ENCODE results near the gene PAX8.
"Not testable (repeated sequence)": the region's sequence is repeated elsewhere in the genome, so short reads cannot be mapped to it uniquely, and the experiment has no call there.

Gene PAX8

DNA sequence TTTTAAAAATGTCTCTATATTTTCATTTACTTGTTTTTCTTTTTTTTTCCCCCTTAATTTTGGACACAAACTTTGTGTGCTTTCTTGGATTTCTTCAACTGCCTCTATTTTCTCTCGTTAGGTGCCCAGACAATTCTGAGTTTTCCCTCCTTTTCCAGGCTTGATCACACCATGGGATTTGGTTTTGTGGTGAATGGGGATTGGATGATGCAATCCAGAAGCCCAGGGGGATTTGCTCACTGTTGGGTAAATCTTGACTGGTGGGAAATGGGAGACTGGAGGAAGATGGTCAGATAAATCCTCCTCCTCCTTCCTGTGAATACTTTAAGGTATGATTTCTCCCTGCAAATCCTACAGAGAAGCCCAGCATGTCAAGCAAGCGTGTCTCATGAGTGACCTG lies 19.5 kb upstream of the PAX8 start:
- no peak overlapping the region for H3K4me3 ChIP-seq (ENCODE audit: low read depth, low read length)
- in situ Hi-C loops (cut with HindIII; ENCODE audit: low sequenced_read_pairs), result no loop called here
- no peak for TF ChIP-seq CTCF (IDR thresholded peaks at IDR 0.05; ENCODE audit: low read depth, low read length, missing control alignments)

DNA sequence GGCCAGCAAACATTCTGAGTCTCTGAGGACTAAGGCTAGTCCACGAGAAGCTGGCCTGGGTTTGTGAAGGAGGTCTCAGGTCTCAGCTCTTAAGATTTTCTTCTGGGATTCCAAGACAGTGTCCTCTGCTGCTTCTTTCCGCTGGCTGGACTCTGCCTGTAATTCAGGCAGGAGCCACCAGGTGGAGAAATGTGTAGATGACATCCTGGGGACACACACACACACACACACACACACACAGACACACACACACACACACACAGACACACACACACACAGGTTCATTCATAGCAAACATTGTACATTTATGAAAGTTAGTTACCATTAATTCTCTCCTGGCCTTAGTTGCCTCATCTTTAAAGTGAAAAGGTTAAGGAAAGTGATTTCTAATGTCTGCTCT lies 18.9 kb upstream of the PAX8 start:
- in situ Hi-C loops (cut with HindIII; ENCODE audit: low sequenced_read_pairs); H3K4me3 ChIP-seq (ENCODE audit: low read depth, low read length); DNase-seq (ENCODE audit: low read depth): not testable (repeated sequence)
- TF ChIP-seq CTCF (IDR thresholded peaks at IDR 0.05; ENCODE audit: low read depth, low read length, missing control alignments), result peak; percentile 16

More for the DNA sequence above, 19.5 kb upstream of the PAX8 start:
- DNase-seq (ENCODE audit: low read depth), result no peak

DNA sequence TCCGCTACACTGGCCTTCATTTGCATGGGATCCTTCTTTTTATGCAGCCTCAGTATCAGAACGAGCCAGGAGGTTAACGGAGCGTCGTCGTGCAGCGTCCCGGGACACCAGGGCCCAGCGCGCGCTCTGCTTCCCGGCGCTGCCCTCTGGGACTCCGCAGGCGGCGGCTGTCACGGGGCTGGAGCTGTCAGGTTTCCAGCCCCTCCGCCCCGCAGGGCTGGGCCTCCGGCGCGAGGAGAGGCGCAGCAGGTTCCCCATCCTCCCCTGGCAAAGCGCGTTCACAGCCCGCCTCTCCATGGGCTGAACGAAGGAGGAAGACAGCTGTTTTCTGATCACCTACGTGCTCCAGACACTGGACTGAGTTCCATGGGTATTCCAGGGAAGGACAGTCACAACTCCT lies 12.5 kb upstream of the PAX8 start:
- in situ Hi-C loops (cut with HindIII; ENCODE audit: low sequenced_read_pairs), result no loop called here

DNA sequence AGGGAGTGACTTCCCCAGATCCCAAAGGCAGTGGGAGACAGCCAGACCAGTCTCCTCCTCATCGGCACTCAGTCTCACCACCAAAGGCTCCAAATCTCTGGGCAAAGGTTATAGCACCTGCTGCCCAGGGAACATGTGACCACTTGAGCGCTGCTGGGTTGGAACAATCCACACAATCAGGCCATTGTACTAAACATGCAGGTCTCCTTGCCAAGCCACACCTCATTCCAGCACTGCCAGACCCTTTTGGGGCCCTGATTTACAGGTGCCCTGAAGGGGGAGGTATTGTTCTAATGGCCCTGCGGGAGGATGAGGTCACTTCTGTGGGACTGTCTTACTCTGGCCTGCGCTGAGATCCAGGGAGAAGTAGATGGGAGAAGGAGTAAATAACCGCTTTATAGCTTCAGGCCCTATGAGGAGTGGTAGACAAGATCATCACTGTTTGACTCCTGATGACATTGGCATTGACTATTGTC lies 10.0 kb upstream of the PAX8 start:
- DNase-seq (ENCODE audit: low read depth); in situ Hi-C loops (cut with HindIII; ENCODE audit: low sequenced_read_pairs); H3K4me3 ChIP-seq (ENCODE audit: low read depth, low read length): not testable (repeated sequence)

More for the DNA sequence above, 12.5 kb upstream of the PAX8 start:
- TF ChIP-seq CTCF (IDR thresholded peaks at IDR 0.05; ENCODE audit: low read depth, low read length, missing control alignments), result no peak
- DNase-seq (ENCODE audit: low read depth), result no peak
- H3K4me3 ChIP-seq (ENCODE audit: low read depth, low read length), result no peak overlapping the region

- H3K4me3 ChIP-seq (ENCODE audit: low read depth, low read length); in situ Hi-C loops (cut with HindIII; ENCODE audit: low sequenced_read_pairs); DNase-seq (ENCODE audit: low read depth): not testable (repeated sequence)
Observed at GRCh38 chr2:113288117-113288673, 9.5 kb upstream of the PAX8 start.

GRCh38 chr2:113285816-113286215 lies 7.1 kb upstream of the PAX8 start:
- H3K4me3 ChIP-seq (ENCODE audit: low read depth, low read length), result no peak overlapping the region
- DNase-seq (ENCODE audit: low read depth), result no peak
- in situ Hi-C loops (cut with HindIII; ENCODE audit: low sequenced_read_pairs), result no loop called here
- no peak for TF ChIP-seq CTCF (IDR thresholded peaks at IDR 0.05; ENCODE audit: low read depth, low read length, missing control alignments)

DNA sequence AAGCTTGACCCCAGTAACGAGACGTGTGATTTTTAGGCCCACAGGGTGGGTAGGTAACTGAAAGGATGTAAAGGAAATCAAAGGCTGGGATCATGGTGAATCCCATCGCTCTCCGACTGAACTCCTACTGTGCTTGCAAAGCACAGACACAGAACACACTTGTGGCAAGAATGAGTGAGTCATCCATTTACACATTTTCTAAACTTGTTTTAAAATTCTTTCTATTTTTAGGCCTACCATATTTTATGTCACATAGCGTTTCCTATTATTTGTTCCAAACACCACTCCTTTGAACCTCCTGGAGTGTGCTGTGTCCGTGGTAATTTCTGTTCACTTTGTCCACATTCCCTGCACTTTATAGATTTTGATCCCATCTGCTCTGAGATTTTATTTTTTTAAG lies 6.3 kb upstream of the PAX8 start:
- in situ Hi-C loops (cut with HindIII; ENCODE audit: low sequenced_read_pairs); H3K4me3 ChIP-seq (ENCODE audit: low read depth, low read length): not testable (repeated sequence)
- peak; percentile 55 for DNase-seq (ENCODE audit: low read depth)

GRCh38 chr2:113284476-113284875 lies 5.8 kb upstream of the PAX8 start:
- in situ Hi-C loops (cut with HindIII; ENCODE audit: low sequenced_read_pairs), result no loop called here
- no peak for DNase-seq (ENCODE audit: low read depth)
- TF ChIP-seq CTCF (IDR thresholded peaks at IDR 0.05; ENCODE audit: low read depth, low read length, missing control alignments), result no peak
- H3K4me3 ChIP-seq (ENCODE audit: low read depth, low read length), result no peak overlapping the region
